ENCODE data around the gene LHPP. TPM values are rescaled to one million over a fixed set of nuclear protein-coding genes. Genes with fewer than 3 reads are reported as not detected.

LHPP gene
- total RNA-seq, 4 donors from 2014 or later, result 12.3 to 25.0 (median 16.2) TPM

GRCh38 chr10:124491105-124491504 lies 29.5 kb downstream of the LHPP start:
- Histone ChIP-seq H3K9me3 (no peaks in the 10 kb centered on the region), H3K27me3 (no peaks in the 10 kb centered on the region), H3K4me3 (no peak overlapping the region), H3K4me1 (no peaks in the 10 kb centered on the region), H3K36me3 (peaks cover 0 to 17% of the 10 kb centered on the region in 2 donors), H3K27ac (no peak overlapping the region)
- TF ChIP-seq POLR2A (IDR thresholded peaks at IDR 0.05), result no peak
- no peak for ATAC-seq
- WGBS, 2 donors (ENCODE audit: low coverage in 1 of 2), result 96 to 99% methylated on average over 5 to 9 of the region's 9 CpGs

- TF ChIP-seq POLR2AphosphoS5 (IDR thresholded peaks at IDR 0.05) (no peak), CTCF (IDR thresholded peaks at IDR 0.05) (no peak), POLR2A (IDR thresholded peaks at IDR 0.05) (no peak), EP300 (IDR thresholded peaks at IDR 0.05) (no peak)
- no peak for ATAC-seq
- WGBS, 2 donors (ENCODE audit: low coverage in 1 of 2), result 50 to 91% methylated on average over 1 to 7 of the region's 8 CpGs
- no peak overlapping the region for H3K27ac ChIP-seq
- H3K9me3 ChIP-seq, result no peaks in the 10 kb centered on the region
- no peaks in the 10 kb centered on the region for H3K27me3 ChIP-seq
- H3K36me3 ChIP-seq, result peaks cover 0 to 17% of the 10 kb centered on the region in 2 donors
- no peaks in the 10 kb centered on the region for H3K4me1 ChIP-seq
- no peak overlapping the region for H3K4me3 ChIP-seq
Observed at GRCh38 chr10:124492266-124492665, 30.6 kb downstream of the LHPP start.

- Histone ChIP-seq H3K27ac (no peak overlapping the region), H3K27me3 (no peaks in the 10 kb centered on the region), H3K4me1 (no peaks in the 10 kb centered on the region), H3K9me3 (no peaks in the 10 kb centered on the region), H3K36me3 (peaks cover 0 to 17% of the 10 kb centered on the region in 2 donors), H3K4me3 (no peak overlapping the region)
- TF ChIP-seq CTCF (IDR thresholded peaks at IDR 0.05) (no peak), EP300 (IDR thresholded peaks at IDR 0.05) (no peak), POLR2AphosphoS5 (IDR thresholded peaks at IDR 0.05) (no peak), POLR2A (IDR thresholded peaks at IDR 0.05) (no peak)
- WGBS, 2 donors (ENCODE audit: low coverage in 1 of 2), result 61 to 71% methylated on average over 15 to 17 of the region's 23 CpGs
- ATAC-seq, result no peak
Observed at GRCh38 chr10:124493214-124493882, 31.7 kb downstream of the LHPP start.

- H3K9me3 ChIP-seq, result no peaks in the 10 kb centered on the region
- H3K4me3 ChIP-seq, result no peak overlapping the region
- H3K27me3 ChIP-seq, result no peaks in the 10 kb centered on the region
- WGBS, 2 donors (ENCODE audit: low coverage in 1 of 2), result 69 to 82% methylated on average over 9 to 15 of the region's 16 CpGs
- H3K27ac ChIP-seq, result no peak overlapping the region
- H3K4me1 ChIP-seq, result no peaks in the 10 kb centered on the region
- TF ChIP-seq EP300 (IDR thresholded peaks at IDR 0.05) (no peak), CTCF (IDR thresholded peaks at IDR 0.05) (no peak), POLR2AphosphoS5 (IDR thresholded peaks at IDR 0.05) (no peak), POLR2A (IDR thresholded peaks at IDR 0.05) (no peak)
- peaks cover 0 to 17% of the 10 kb centered on the region in 2 donors for H3K36me3 ChIP-seq
- ATAC-seq, result no peak
Observed at GRCh38 chr10:124494046-124494807, 32.6 kb downstream of the LHPP start.

- no peak overlapping the region for H3K27ac ChIP-seq
- TF ChIP-seq POLR2AphosphoS5 (IDR thresholded peaks at IDR 0.05) (no peak), EP300 (IDR thresholded peaks at IDR 0.05) (no peak), CTCF (IDR thresholded peaks at IDR 0.05) (no peak), POLR2A (IDR thresholded peaks at IDR 0.05) (no peak)
- WGBS, 2 donors (ENCODE audit: low coverage in 1 of 2), result no CpG with 5 or more reads among the region's 7 CpGs
Observed at GRCh38 chr10:124495162-124495561, 33.5 kb downstream of the LHPP start.

More at GRCh38 chr10:124495162-124495561, 33.5 kb downstream of the LHPP start:
- no peak for ATAC-seq
- Histone ChIP-seq H3K27me3 (no peaks in the 10 kb centered on the region), H3K36me3 (peaks cover 0 to 26% of the 10 kb centered on the region in 2 donors), H3K4me3 (no peak overlapping the region), H3K9me3 (no peaks in the 10 kb centered on the region), H3K4me1 (no peaks in the 10 kb centered on the region)
